HEK293 (cell line): ENCODE data around the gene TFR2.

ENCODE experiments used
- BCL11B ChIP-seq: fragments of 450-650 bp; formaldehyde crosslinking; IDR thresholded peaks from 2 replicates; pipeline ENCODE4 v1.5.1; 2016; ENCODE audit warnings: low read depth, missing biosample characterization, missing genetic modification characterization
- GFI1B ChIP-seq: fragments of 450-650 bp; formaldehyde crosslinking; IDR thresholded peaks from 2 replicates; pipeline ENCODE4 v1.5.1; 2016; ENCODE audit warnings: missing biosample characterization, missing genetic modification characterization
- GLI4 ChIP-seq: fragments of 450-650 bp; formaldehyde crosslinking; IDR thresholded peaks from 2 replicates; pipeline ENCODE4 v1.5.1; 2016; ENCODE audit warnings: missing biosample characterization, missing genetic modification characterization
- HOXA7 ChIP-seq: sonication (generic); formaldehyde crosslinking; IDR thresholded peaks from 2 replicates; pipeline ENCODE4 v1.8.1; 2022; ENCODE audit warnings: missing genetic modification reagents, borderline replicate concordance
- KLF1 ChIP-seq: fragments of 450-650 bp; formaldehyde crosslinking; IDR thresholded peaks from 2 replicates; pipeline ENCODE4 v1.5.1; 2016; ENCODE audit warnings: missing biosample characterization, missing genetic modification characterization
- KLF16 ChIP-seq: fragments of 450-650 bp; formaldehyde crosslinking; IDR thresholded peaks from 2 replicates; pipeline ENCODE4 v1.5.1; 2017; ENCODE audit warnings: missing biosample characterization, missing genetic modification characterization
- KLF7 ChIP-seq: fragments of 450-650 bp; formaldehyde crosslinking; IDR thresholded peaks from 2 replicates; pipeline ENCODE4 v1.5.1; 2016; ENCODE audit warnings: missing biosample characterization, missing genetic modification characterization, borderline replicate concordance
- KLF8 ChIP-seq: fragments of 450-650 bp; formaldehyde crosslinking; IDR thresholded peaks from 2 replicates; pipeline ENCODE4 v1.5.1; 2016; ENCODE audit warnings: missing biosample characterization, missing genetic modification characterization
- MYNN ChIP-seq: fragments of 450-650 bp; formaldehyde crosslinking; IDR thresholded peaks from 2 replicates; pipeline ENCODE4 v1.5.1; 2016; ENCODE audit warnings: missing biosample characterization, missing genetic modification characterization, borderline replicate concordance
- MZF1 ChIP-seq: fragments of 450-650 bp; formaldehyde crosslinking; IDR thresholded peaks from 2 replicates; pipeline ENCODE4 v1.5.1; 2017; ENCODE audit warnings: missing biosample characterization, missing genetic modification characterization, borderline replicate concordance
- SCRT1 ChIP-seq: fragments of 450-650 bp; formaldehyde crosslinking; IDR thresholded peaks from 2 replicates; pipeline ENCODE4 v1.5.1; 2016; ENCODE audit warnings: missing biosample characterization, missing genetic modification characterization, borderline replicate concordance
- YY1 ChIP-seq: fragments of 450-650 bp; formaldehyde crosslinking; IDR thresholded peaks from 2 replicates; pipeline ENCODE4 v1.5.1; 2018; ENCODE audit warnings: missing biosample characterization, missing genetic modification characterization
- ZBTB1 ChIP-seq: fragments of 450-650 bp; formaldehyde crosslinking; IDR thresholded peaks from 2 replicates; pipeline ENCODE4 v1.5.1; 2016; ENCODE audit warnings: missing biosample characterization, missing genetic modification characterization
- ZBTB21 ChIP-seq: fragments of 450-650 bp; formaldehyde crosslinking; IDR thresholded peaks from 2 replicates; pipeline ENCODE4 v1.5.1; 2017; ENCODE audit warnings: missing biosample characterization, missing genetic modification characterization
- ZBTB8A ChIP-seq: fragments of 450-650 bp; formaldehyde crosslinking; IDR thresholded peaks from 2 replicates; pipeline ENCODE4 v1.5.1; 2016; ENCODE audit warnings: missing biosample characterization, missing genetic modification characterization
- ZEB2 ChIP-seq: fragments of 450-650 bp; formaldehyde crosslinking; IDR thresholded peaks from 2 replicates; pipeline ENCODE4 v1.5.1; 2016; ENCODE audit warnings: missing biosample characterization, missing genetic modification characterization
- ZIC2 ChIP-seq: fragments of 450-650 bp; formaldehyde crosslinking; IDR thresholded peaks from 2 replicates; pipeline ENCODE4 v1.5.1; 2016; ENCODE audit warnings: missing biosample characterization, missing genetic modification characterization
- ZNF112 ChIP-seq: fragments of 450-650 bp; formaldehyde crosslinking; IDR thresholded peaks from 2 replicates; pipeline ENCODE4 v1.5.0; 2017; ENCODE audit warnings: missing biosample characterization, missing genetic modification characterization
- ZNF133 ChIP-seq: fragments of 450-650 bp; formaldehyde crosslinking; IDR thresholded peaks from 2 replicates; pipeline ENCODE4 v1.5.1; 2016; ENCODE audit warnings: missing biosample characterization, missing genetic modification characterization
- ZNF175 ChIP-seq: fragments of 450-650 bp; formaldehyde crosslinking; IDR thresholded peaks from 2 replicates; pipeline ENCODE4 v1.5.1; 2016; ENCODE audit warnings: missing biosample characterization, missing genetic modification characterization
- ZNF302 ChIP-seq: fragments of 450-650 bp; formaldehyde crosslinking; IDR thresholded peaks from 2 replicates; pipeline ENCODE4 v1.5.1; 2016; ENCODE audit warnings: missing biosample characterization, missing genetic modification characterization, low read depth
- ZNF335 ChIP-seq: fragments of 450-650 bp; formaldehyde crosslinking; conservative IDR thresholded peaks from 2 replicates; pipeline ENCODE4 v1.5.1; 2016; ENCODE audit warnings: missing biosample characterization, missing genetic modification characterization
- ZNF350 ChIP-seq: fragments of 450-650 bp; formaldehyde crosslinking; IDR thresholded peaks from 2 replicates; pipeline ENCODE4 v1.5.0; 2017; ENCODE audit warnings: missing biosample characterization, mild to moderate bottlenecking, missing genetic modification characterization
- ZNF354C ChIP-seq: fragments of 450-650 bp; formaldehyde crosslinking; IDR thresholded peaks from 2 replicates; pipeline ENCODE4 v1.5.1; 2016; ENCODE audit warnings: missing biosample characterization, missing genetic modification characterization, low read depth, borderline replicate concordance
- ZNF404 ChIP-seq: fragments of 450-650 bp; formaldehyde crosslinking; IDR thresholded peaks from 2 replicates; pipeline ENCODE4 v1.5.1; 2017; ENCODE audit warnings: missing biosample characterization, missing genetic modification characterization
- ZNF48 ChIP-seq: fragments of 450-650 bp; formaldehyde crosslinking; IDR thresholded peaks from 2 replicates; pipeline ENCODE4 v1.5.1; 2016; ENCODE audit warnings: missing biosample characterization, missing genetic modification characterization
- ZNF510 ChIP-seq: fragments of 450-650 bp; formaldehyde crosslinking; IDR thresholded peaks from 2 replicates; pipeline ENCODE4 v1.5.1; 2018; ENCODE audit warnings: mild to moderate bottlenecking, missing genetic modification characterization, missing biosample characterization; ENCODE audit not compliant: insufficient replicate concordance
- ZNF521 ChIP-seq: fragments of 450-650 bp; formaldehyde crosslinking; IDR thresholded peaks from 2 replicates; pipeline ENCODE4 v1.5.1; 2017; ENCODE audit warnings: missing biosample characterization, mild to moderate bottlenecking, missing genetic modification characterization
- ZNF558 ChIP-seq: fragments of 450-650 bp; formaldehyde crosslinking; IDR thresholded peaks from 2 replicates; pipeline ENCODE4 v1.5.1; 2016; ENCODE audit warnings: missing biosample characterization, missing genetic modification characterization
- ZNF600 ChIP-seq: fragments of 450-650 bp; formaldehyde crosslinking; IDR thresholded peaks from 2 replicates; pipeline ENCODE4 v1.5.1; 2016; ENCODE audit warnings: missing biosample characterization, missing genetic modification characterization
- ZNF629 ChIP-seq: fragments of 450-650 bp; formaldehyde crosslinking; IDR thresholded peaks from 2 replicates; pipeline ENCODE4 v1.5.1; 2017; ENCODE audit warnings: missing biosample characterization, missing genetic modification characterization
- ZNF670 ChIP-seq: fragments of 450-650 bp; formaldehyde crosslinking; IDR thresholded peaks from 2 replicates; pipeline ENCODE4 v1.5.1; 2016; ENCODE audit warnings: missing biosample characterization, missing genetic modification characterization, low read depth
- ZNF707 ChIP-seq: fragments of 450-650 bp; formaldehyde crosslinking; IDR thresholded peaks from 2 replicates; pipeline ENCODE4 v1.5.1; 2016; ENCODE audit warnings: missing biosample characterization, missing genetic modification characterization
- ZSCAN23 ChIP-seq: fragments of 450-650 bp; formaldehyde crosslinking; IDR thresholded peaks from 2 replicates; pipeline ENCODE4 v1.5.1; 2016; ENCODE audit warnings: missing biosample characterization, missing genetic modification characterization
- TF ChIP-seq, protein P1 (sequence below): fragments of 450-650 bp; formaldehyde crosslinking; IDR thresholded peaks from 2 replicates; pipeline ENCODE4 v1.5.1; 2016; ENCODE audit warnings: missing biosample characterization, missing genetic modification characterization
- TF ChIP-seq, protein P2 (sequence below): sonication (generic); formaldehyde crosslinking; IDR thresholded peaks from 2 replicates; pipeline ENCODE4 v1.8.1; 2022; ENCODE audit warnings: mild to moderate bottlenecking, moderate library complexity, missing genetic modification reagents
- TF ChIP-seq, protein P3 (sequence below): fragments of 450-650 bp; formaldehyde crosslinking; IDR thresholded peaks from 2 replicates; pipeline ENCODE4 v1.5.1; 2016; ENCODE audit warnings: missing biosample characterization, missing genetic modification characterization
- TF ChIP-seq, protein P4 (sequence below): fragments of 450-650 bp; formaldehyde crosslinking; IDR thresholded peaks from 2 replicates; pipeline ENCODE4 v1.5.1; 2016; ENCODE audit warnings: missing biosample characterization, missing genetic modification characterization

The TFR2 gene

DNA sequence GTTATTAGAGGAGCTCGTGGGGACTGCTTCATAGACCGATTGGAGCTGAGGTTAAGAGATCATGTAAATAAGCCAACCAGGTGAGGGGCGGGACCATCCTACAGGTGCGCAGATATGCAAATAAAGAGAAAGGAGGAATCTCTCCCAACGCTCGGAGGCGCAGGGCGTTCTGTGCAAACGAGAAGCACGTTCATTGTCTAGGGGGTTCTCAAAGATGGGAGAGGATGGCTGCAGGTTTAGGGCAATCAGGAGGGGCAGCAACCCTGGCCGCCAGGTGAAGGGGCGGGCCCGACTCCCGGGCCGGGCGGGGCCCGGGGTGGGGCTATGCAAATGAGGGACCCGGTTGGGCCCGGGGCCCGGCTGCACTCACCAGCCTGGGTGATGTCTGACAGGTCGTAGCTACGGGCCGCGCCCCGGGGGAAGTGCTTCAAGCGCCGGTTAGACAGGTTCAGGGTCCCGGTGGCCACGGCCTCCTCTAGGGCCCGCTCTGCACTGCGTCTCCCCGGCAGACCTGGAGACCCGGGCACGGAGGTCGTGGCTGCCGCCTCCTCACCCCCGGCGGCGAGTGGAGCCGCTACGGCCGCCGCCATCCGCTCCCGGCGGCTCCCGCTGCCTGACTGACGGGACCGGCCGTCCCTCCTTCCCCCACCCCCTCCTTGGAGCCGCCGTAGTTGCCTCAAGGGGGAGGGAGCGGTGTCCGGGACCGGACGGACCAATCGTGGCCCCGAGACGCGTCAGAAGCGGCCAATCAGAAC is 55.7 kb downstream of the TFR2 start, which contains the start of gene LRCH4 (continued):
- 0 out of 2 replicates have a peak, but pooled peaks have one; percentile 65 for TF ChIP-seq KLF7 (tag by site-specific recombination)
- no peak for TF ChIP-seq ZNF521
- TF ChIP-seq ZNF350, result no peak
- TF ChIP-seq ZSCAN23, result peak; percentile 80; the same call in 1 of the 2 replicates
- peak; percentile 82; the same call in 1 of the 2 replicates for TF ChIP-seq GLI4 (tag by site-specific recombination)
- no peak for TF ChIP-seq ZNF558 (tag by site-specific recombination)
- peak; percentile 20; the same call in 1 of the 2 replicates for TF ChIP-seq MYNN (tag by site-specific recombination)
- TF ChIP-seq YY1 (tag by site-specific recombination), result peak; percentile 80; the same call in 1 of the 2 replicates
- no peak for TF ChIP-seq ZBTB21
- TF ChIP-seq ZNF510 (tag by site-specific recombination), result no peak
- no peak for TF ChIP-seq ZNF404 (tag by site-specific recombination)
- no peak for TF ChIP-seq ZNF112
- no peak for TF ChIP-seq ZNF354C (tag by site-specific recombination)
- no peak for TF ChIP-seq ZNF670
- peak; percentile 63 for TF ChIP-seq ZNF600 (tag by site-specific recombination)
- no peak; the same call in 1 of the 2 replicates for TF ChIP-seq ZNF707 (tag by site-specific recombination)
- peak; percentile 87 for TF ChIP-seq ZNF629
- TF ChIP-seq ZIC2 (tag by site-specific recombination), result no peak
- peak; percentile 95 for TF ChIP-seq ZEB2 (tag by site-specific recombination)
- peak; percentile 96 for TF ChIP-seq KLF16 (tag by site-specific recombination)
- no peak for TF ChIP-seq BCL11B (tag by site-specific recombination)
- peak; percentile 19; the same call in 1 of the 2 replicates for TF ChIP-seq GFI1B (tag by site-specific recombination)
- no peak for TF ChIP-seq ZNF302
- TF ChIP-seq ZBTB8A (tag by site-specific recombination), result 0 out of 2 replicates have a peak, but pooled peaks have one; percentile 20
- TF ChIP-seq MZF1 (tag by site-specific recombination), result no peak
- TF ChIP-seq, protein P1, sequence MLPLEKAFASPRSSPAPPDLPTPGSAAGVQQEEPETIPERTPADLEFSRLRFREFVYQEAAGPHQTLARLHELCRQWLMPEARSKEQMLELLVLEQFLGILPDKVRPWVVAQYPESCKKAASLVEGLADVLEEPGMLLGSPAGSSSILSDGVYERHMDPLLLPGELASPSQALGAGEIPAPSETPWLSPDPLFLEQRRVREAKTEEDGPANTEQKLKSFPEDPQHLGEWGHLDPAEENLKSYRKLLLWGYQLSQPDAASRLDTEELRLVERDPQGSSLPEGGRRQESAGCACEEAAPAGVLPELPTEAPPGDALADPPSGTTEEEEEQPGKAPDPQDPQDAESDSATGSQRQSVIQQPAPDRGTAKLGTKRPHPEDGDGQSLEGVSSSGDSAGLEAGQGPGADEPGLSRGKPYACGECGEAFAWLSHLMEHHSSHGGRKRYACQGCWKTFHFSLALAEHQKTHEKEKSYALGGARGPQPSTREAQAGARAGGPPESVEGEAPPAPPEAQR (tag by site-specific recombination), result 0 out of 2 replicates have a peak, but pooled peaks have one; percentile 52
- no peak for TF ChIP-seq ZNF175
- peak; percentile 82 for TF ChIP-seq KLF1 (tag by site-specific recombination)
- TF ChIP-seq HOXA7 (CRISPR knock-in tag), result no peak
- TF ChIP-seq SCRT1 (tag by site-specific recombination), result peak; percentile 92
- TF ChIP-seq ZNF335, result peak; percentile 87
- 0 out of 2 replicates have a peak, but pooled peaks have one; percentile 22 for TF ChIP-seq ZBTB1 (tag by site-specific recombination)
- TF ChIP-seq, protein P2, sequence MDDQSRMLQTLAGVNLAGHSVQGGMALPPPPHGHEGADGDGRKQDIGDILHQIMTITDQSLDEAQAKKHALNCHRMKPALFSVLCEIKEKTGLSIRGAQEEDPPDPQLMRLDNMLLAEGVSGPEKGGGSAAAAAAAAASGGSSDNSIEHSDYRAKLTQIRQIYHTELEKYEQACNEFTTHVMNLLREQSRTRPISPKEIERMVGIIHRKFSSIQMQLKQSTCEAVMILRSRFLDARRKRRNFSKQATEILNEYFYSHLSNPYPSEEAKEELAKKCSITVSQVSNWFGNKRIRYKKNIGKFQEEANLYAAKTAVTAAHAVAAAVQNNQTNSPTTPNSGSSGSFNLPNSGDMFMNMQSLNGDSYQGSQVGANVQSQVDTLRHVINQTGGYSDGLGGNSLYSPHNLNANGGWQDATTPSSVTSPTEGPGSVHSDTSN (CRISPR knock-in tag), result no peak
- TF ChIP-seq, protein P3, sequence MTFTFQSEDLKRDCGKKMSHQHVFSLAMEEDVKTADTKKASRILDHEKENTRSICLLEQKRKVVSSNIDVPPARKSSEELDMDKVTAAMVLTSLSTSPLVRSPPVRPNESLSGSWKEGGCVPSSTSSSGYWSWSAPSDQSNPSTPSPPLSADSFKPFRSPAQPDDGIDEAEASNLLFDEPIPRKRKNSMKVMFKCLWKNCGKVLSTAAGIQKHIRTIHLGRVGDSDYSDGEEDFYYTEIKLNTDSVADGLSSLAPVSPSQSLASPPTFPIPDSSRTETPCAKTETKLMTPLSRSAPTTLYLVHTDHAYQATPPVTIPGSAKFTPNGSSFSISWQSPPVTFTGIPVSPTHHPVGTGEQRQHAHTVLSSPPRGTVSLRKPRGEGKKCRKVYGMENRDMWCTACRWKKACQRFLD (tag by site-specific recombination), result no peak; the same call in 1 of the 2 replicates
- TF ChIP-seq KLF8 (tag by site-specific recombination), result peak; percentile 89
- no peak for TF ChIP-seq ZNF48 (tag by site-specific recombination)
- no peak for TF ChIP-seq ZNF133
- TF ChIP-seq, protein P4, sequence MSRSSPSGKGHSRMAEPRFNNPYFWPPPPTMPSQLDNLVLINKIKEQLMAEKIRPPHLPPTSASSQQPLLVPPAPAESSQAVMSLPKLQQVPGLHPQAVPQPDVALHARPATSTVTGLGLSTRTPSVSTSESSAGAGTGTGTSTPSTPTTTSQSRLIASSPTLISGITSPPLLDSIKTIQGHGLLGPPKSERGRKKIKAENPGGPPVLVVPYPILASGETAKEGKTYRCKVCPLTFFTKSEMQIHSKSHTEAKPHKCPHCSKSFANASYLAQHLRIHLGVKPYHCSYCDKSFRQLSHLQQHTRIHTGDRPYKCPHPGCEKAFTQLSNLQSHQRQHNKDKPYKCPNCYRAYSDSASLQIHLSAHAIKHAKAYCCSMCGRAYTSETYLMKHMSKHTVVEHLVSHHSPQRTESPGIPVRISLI (tag by site-specific recombination), result no peak
